ENCODE measurements around the gene SLC66A3.

The SLC66A3 gene

DNA sequence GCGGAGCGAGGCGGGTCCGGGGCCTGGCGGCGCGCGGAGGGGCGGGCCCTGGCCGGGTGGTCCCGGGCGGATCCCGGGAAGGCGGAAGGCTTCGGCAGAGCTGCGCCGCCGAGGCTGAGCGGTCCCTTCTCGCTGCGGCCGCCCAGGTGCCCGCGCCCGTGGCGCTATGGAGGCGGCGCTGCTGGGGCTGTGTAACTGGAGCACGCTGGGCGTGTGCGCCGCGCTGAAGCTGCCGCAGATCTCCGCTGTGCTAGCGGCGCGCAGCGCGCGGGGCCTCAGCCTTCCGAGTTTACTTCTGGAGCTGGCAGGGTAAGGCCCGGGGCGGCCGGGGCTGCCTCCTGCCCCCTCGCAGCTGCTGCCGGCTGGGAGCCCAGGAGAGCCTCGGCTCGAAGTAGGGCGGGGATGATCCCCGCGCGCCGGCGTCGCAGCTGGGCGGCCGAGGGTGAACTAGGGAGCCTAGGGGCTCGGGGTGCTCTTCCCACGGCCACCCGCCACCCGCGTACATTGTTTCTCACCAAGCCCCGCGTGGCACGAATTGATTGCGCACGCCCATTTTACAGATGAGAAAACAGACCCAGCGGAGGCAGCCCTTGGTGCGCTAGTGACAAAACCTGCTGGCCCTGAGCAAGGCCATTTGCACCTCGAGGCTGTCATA lies at the start of gene SLC66A3:
SLC66A3 (plus strand) TSS at position 87 of the 655 bp plus-strand sequence; CDS start at position 167, 80 bp downstream.
- H3K4me1 ChIP-seq, result peaks cover 26 to 39% (median 35%) of the 10 kb centered on the region in 10 experiments
- H3K36me3 ChIP-seq, result no peaks in the 10 kb centered on the region
- TF ChIP-seq Cebpa-rat (IDR thresholded peaks at IDR 0.05), result no peak
- peak within 1 kb of the TSS; percentile 58 to 78 (median 70) for H3K4me3 ChIP-seq
- 0 out of 22 replicates have a peak, but pooled peaks cover 0 to 10% (median 0%) of the 10 kb centered on the region in 11 experiments for H4K20me1 ChIP-seq
- peak within 1 kb of the TSS; percentile 77 to 90 (median 85) for H3K27ac ChIP-seq
- no peaks in the 10 kb centered on the region for H3K9me3 ChIP-seq (replicated peaks in 1 of 11)
- H3K4me2 ChIP-seq, result peak within 1 kb of the TSS; percentile 94 to 99 (median 97)
- H3K27me3 ChIP-seq, result no peaks in the 10 kb centered on the region
- peak within 1 kb of the TSS; percentile 78 to 88 (median 84) for H3K9ac ChIP-seq

GRCh38 chr2:11109002-11109401 lies 46.3 kb upstream of the SLC66A3 start:
- no peaks in the 10 kb centered on the region for H3K27me3 ChIP-seq

GRCh38 chr2:11112870-11113428 lies 42.3 kb upstream of the SLC66A3 start:
- TF ChIP-seq Cebpa-rat (IDR thresholded peaks at IDR 0.05), result no peak
- H3K4me2 ChIP-seq, result no peak overlapping the region
- no peak overlapping the region for H3K4me3 ChIP-seq

More at GRCh38 chr2:11109002-11109401, 46.3 kb upstream of the SLC66A3 start:
- Histone ChIP-seq H3K4me1 (0 out of 20 replicates have a peak, but pooled peaks cover 0 to 6% (median 0%) of the 10 kb centered on the region in 10 experiments), H3K9me3 (replicated peaks in 1 of 11) (peaks cover 15 to 23% (median 17%) of the 10 kb centered on the region in 11 experiments), H3K4me3 (no peak overlapping the region), H3K9ac (no peak overlapping the region), H3K36me3 (no peaks in the 10 kb centered on the region), H3K4me2 (no peak overlapping the region), H3K27ac (no peak overlapping the region), H4K20me1 (no peaks in the 10 kb centered on the region)
- TF ChIP-seq Cebpa-rat (IDR thresholded peaks at IDR 0.05), result no peak

DNA sequence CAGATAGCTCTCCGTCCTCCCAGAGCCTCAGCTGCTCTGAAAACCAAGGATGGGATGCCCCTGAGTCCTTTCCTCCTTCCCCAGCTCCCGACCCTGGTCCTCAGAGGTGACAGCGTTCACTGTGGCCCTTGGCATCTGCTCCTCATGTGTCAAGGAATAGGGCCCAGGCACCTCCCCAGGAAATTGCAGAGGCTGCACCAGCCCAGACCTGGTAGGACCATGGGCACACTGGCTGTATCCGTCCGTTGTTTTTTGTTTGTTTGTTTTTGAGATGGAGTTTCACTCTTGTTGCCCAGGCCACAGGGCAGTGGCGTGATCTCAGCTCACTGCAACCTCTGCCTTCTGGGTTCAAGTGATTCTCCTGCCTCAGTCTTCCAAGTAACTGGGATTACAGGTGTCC lies 37.5 kb upstream of the SLC66A3 start:
- Histone ChIP-seq H3K36me3 (no peaks in the 10 kb centered on the region), H3K4me3 (no peak overlapping the region), H3K27ac (no peak overlapping the region), H3K27me3 (no peaks in the 10 kb centered on the region; a peak in 1 of 22 replicates), H3K4me1 (peaks cover 0 to 23% (median 15%) of the 10 kb centered on the region in 10 experiments; a peak in 13 of 20 replicates), H4K20me1 (no peaks in the 10 kb centered on the region), H3K4me2 (no peak overlapping the region), H3K9me3 (replicated peaks in 1 of 11) (peaks cover 4 to 11% (median 4%) of the 10 kb centered on the region in 11 experiments), H3K9ac (no peak overlapping the region)
- no peak for TF ChIP-seq Cebpa-rat (IDR thresholded peaks at IDR 0.05)

More at GRCh38 chr2:11112870-11113428, 42.3 kb upstream of the SLC66A3 start:
- Histone ChIP-seq H3K4me1 (no peaks in the 10 kb centered on the region), H3K27me3 (no peaks in the 10 kb centered on the region; a peak in 1 of 22 replicates), H3K36me3 (no peaks in the 10 kb centered on the region), H3K9ac (no peak overlapping the region), H3K27ac (0 out of 22 replicates have a peak overlapping the region, but pooled peaks of 1 of the 11 experiments have one; percentile 7), H4K20me1 (no peaks in the 10 kb centered on the region), H3K9me3 (replicated peaks in 1 of 11) (peaks cover 15 to 24% (median 17%) of the 10 kb centered on the region in 11 experiments)

- H3K27me3 ChIP-seq, result no peaks in the 10 kb centered on the region; a peak in 1 of 22 replicates
- no peak overlapping the region for H3K4me3 ChIP-seq
- peaks cover 0 to 7% (median 0%) of the 10 kb centered on the region in 11 experiments; a peak in 1 of 22 replicates for H4K20me1 ChIP-seq
- no peak overlapping the region for H3K27ac ChIP-seq
- H3K9ac ChIP-seq, result no peak overlapping the region
- H3K36me3 ChIP-seq, result no peaks in the 10 kb centered on the region
- peaks cover 0 to 4% (median 0%) of the 10 kb centered on the region in 11 experiments; a peak in 3 of 22 replicates for H3K9me3 ChIP-seq (replicated peaks in 1 of 11)
- no peak for TF ChIP-seq Cebpa-rat (IDR thresholded peaks at IDR 0.05)
- no peak overlapping the region for H3K4me2 ChIP-seq
- peaks cover 0 to 23% (median 15%) of the 10 kb centered on the region in 10 experiments; a peak in 13 of 20 replicates for H3K4me1 ChIP-seq
These were observed 36.5 kb upstream of the SLC66A3 start for GRCh38 chr2:11118761-11119160.

DNA sequence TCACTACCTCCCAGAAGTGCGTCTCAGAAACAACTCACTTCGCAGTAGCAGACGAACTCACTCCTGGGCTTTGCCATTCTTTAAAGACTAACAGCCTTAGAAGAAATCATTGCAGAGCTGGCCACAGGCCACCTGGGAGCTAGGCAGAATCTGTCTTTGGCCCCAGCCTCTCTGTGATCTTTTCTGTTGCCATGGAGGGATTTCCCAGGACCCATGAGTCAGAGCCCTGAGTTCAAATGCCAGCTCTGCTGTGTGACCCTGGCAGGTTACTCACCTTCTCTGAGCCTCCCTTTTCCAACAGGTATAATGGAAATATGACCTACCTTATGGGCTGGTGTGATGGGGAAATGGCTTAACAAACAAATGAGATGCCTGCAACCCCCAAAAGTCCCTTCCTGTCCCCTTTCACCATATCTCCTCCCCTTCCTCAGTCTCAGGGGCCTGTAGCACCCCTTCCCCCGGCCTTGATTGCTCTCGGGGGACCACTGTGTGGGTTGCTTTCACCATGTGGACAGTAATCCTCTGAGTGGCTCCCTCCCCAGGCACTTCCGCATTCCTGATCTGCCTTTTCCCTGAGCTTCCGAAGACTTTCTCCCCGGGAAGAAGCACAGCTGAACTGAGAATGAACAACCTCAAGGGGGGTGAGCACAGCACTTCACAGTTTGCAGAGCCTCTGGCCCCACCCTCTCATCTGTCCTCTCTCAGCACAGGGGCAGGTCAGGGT lies 34.0 kb upstream of the SLC66A3 start:
- no peaks in the 10 kb centered on the region for H3K9me3 ChIP-seq (replicated peaks in 1 of 11)
- no peak overlapping the region for H3K9ac ChIP-seq
- no peak overlapping the region for H3K27ac ChIP-seq
- no peaks in the 10 kb centered on the region; a peak in 1 of 22 replicates for H3K27me3 ChIP-seq
- H3K4me3 ChIP-seq, result no peak overlapping the region
- H3K4me1 ChIP-seq, result peaks cover 0 to 23% (median 15%) of the 10 kb centered on the region in 10 experiments; a peak in 13 of 20 replicates
- no peaks in the 10 kb centered on the region for H3K36me3 ChIP-seq
- H3K4me2 ChIP-seq, result peak overlapping the region in 5 of 11 experiments; percentile 13 to 48 (median 32); a peak in 9 of 22 replicates
- TF ChIP-seq Cebpa-rat (IDR thresholded peaks at IDR 0.05), result no peak
- peaks cover 0 to 8% (median 0%) of the 10 kb centered on the region in 11 experiments; a peak in 1 of 22 replicates for H4K20me1 ChIP-seq

DNA sequence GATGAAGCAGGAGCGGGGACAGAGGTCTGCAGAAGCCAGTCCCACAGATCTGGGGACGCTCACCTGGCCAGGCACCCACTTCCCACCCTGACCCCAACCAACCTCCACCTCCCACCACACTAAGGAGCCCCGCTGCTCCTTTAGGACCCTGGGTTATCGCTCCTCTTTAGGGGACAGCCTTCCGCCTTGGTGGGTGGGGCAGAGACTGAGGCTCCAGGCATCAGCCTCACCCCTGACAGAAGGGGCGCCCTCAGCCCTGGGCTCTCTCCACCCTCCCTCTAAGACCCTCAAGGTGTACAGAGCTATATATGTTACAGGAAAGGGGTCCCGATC lies 33.5 kb upstream of the SLC66A3 start:
- Histone ChIP-seq H3K27me3 (no peaks in the 10 kb centered on the region; a peak in 1 of 22 replicates), H3K9ac (no peak overlapping the region), H3K4me3 (no peak overlapping the region), H3K4me1 (peaks cover 0 to 23% (median 15%) of the 10 kb centered on the region in 10 experiments; a peak in 13 of 20 replicates), H4K20me1 (peaks cover 0 to 8% (median 0%) of the 10 kb centered on the region in 11 experiments; a peak in 1 of 22 replicates), H3K4me2 (peak overlapping the region in 4 of 11 experiments; percentile 16 to 48 (median 32); a peak in 5 of 22 replicates), H3K36me3 (no peaks in the 10 kb centered on the region), H3K27ac (no peak overlapping the region), H3K9me3 (replicated peaks in 1 of 11) (no peaks in the 10 kb centered on the region)
- no peak for TF ChIP-seq Cebpa-rat (IDR thresholded peaks at IDR 0.05)

GRCh38 chr2:11122380-11122779 lies 32.9 kb upstream of the SLC66A3 start:
- no peaks in the 10 kb centered on the region for H3K9me3 ChIP-seq (replicated peaks in 1 of 11)
- TF ChIP-seq Cebpa-rat (IDR thresholded peaks at IDR 0.05), result no peak
- no peaks in the 10 kb centered on the region; a peak in 1 of 22 replicates for H3K27me3 ChIP-seq
- no peak overlapping the region for H3K4me2 ChIP-seq
- no peak overlapping the region for H3K9ac ChIP-seq
- peaks cover 0 to 23% (median 15%) of the 10 kb centered on the region in 10 experiments; a peak in 13 of 20 replicates for H3K4me1 ChIP-seq
- H3K36me3 ChIP-seq, result no peaks in the 10 kb centered on the region
- H4K20me1 ChIP-seq, result peaks cover 0 to 8% (median 0%) of the 10 kb centered on the region in 11 experiments; a peak in 1 of 22 replicates
- no peak overlapping the region for H3K4me3 ChIP-seq
- no peak overlapping the region for H3K27ac ChIP-seq
